SK-N-SH (cell line): ENCODE measurements around the gene PEAK1.

ENCODE experiments used
- CHD2 ChIP-seq: fragments of 150-350 bp; IDR thresholded peaks from 2 replicates; pipeline ENCODE4 v1.6.1; 2018; ENCODE audit warnings: low read length; ENCODE audit not compliant: partially characterized antibody
- EP300 ChIP-seq, 2 experiments: IDR thresholded peaks; 2 replicates each; pipeline versions ENCODE4 v1.4.0 to v1.6.1; 2012; ENCODE audit warnings: borderline replicate concordance in 1 of 2, low read depth in 1 of 2, low read length in 1 of 2
- EZH2phosphoT487 ChIP-seq: fragments of 200-600 bp; sonication (generic); IDR thresholded peaks from 2 replicates; pipeline ENCODE4 v1.6.1; 2017; ENCODE audit warnings: low read depth, mixed run types, mild to moderate bottlenecking, antibody characterized with exemption, moderate library complexity, borderline replicate concordance
- GABPA ChIP-seq: IDR thresholded peaks from 2 replicates; pipeline ENCODE4 v1.4.0; 2012; ENCODE audit warnings: low read depth, mild to moderate bottlenecking
- MAX ChIP-seq: IDR thresholded peaks from 2 replicates; pipeline ENCODE4 v1.4.0; 2012; ENCODE audit warnings: low read depth
- MXI1 ChIP-seq: IDR thresholded peaks from 2 replicates; pipeline ENCODE4 v1.6.1; 2012; ENCODE audit warnings: mild to moderate bottlenecking, low read depth, low read length, improper control_type of control experiment
- POLR2AphosphoS5 ChIP-seq: IDR thresholded peaks from 2 replicates; pipeline ENCODE4 v1.6.1; 2012; ENCODE audit warnings: low read depth, low read length
- REST ChIP-seq: IDR thresholded peaks from 2 replicates; pipeline ENCODE4 v1.6.1; 2012; ENCODE audit warnings: mild to moderate bottlenecking, low read depth, low read length, moderate library complexity
- RFX5 ChIP-seq: IDR thresholded peaks from 2 replicates; pipeline ENCODE4 v1.6.1; 2012; ENCODE audit warnings: mild to moderate bottlenecking, improper control_type of control experiment, low read length
- SIN3A ChIP-seq: IDR thresholded peaks from 2 replicates; pipeline ENCODE4 v1.6.1; 2012; ENCODE audit warnings: low read depth, mild to moderate bottlenecking, low read length, moderate library complexity, borderline replicate concordance
- TF ChIP-seq, protein P1 (sequence below): fragments of 200-600 bp; sonication (generic); IDR thresholded peaks from 2 replicates; pipeline ENCODE4 v1.6.1; 2017; ENCODE audit warnings: antibody characterized with exemption, mild to moderate bottlenecking, moderate library complexity
- TF ChIP-seq, protein P2 (sequence below): fragments of 150-350 bp; IDR thresholded peaks from 2 replicates; pipeline ENCODE4 v1.6.1; 2017; ENCODE audit warnings: antibody characterized with exemption, low read length, low read depth, borderline replicate concordance

DNA sequence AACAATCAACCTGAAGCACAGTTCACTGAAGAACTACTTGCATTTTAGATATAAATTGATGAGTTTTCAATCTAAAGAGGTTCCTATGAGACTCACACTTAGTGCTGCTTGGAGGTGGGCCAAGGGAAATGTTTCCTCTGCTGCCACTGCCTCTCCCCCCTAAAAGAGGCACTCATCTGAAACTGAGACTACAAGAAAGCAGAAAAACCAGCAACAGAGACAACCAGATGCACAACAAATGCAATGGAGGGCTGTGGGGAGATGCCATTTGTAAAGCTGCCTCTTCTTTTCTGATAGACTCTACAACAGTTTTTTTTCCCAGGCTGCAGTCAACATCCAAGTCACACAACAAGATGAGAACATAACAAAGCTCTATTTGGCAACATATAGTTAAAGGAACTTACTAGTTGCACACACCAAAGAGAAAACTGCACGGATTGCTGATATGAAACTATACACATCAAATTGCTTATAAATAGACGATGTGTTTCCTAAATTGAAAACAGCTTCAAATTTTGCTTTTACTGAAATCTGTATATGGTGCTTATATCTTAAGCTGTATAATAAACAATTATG, 360.0 kb downstream of the PEAK1 start:
- TF ChIP-seq MXI1: no peak
- TF ChIP-seq, protein P1, sequence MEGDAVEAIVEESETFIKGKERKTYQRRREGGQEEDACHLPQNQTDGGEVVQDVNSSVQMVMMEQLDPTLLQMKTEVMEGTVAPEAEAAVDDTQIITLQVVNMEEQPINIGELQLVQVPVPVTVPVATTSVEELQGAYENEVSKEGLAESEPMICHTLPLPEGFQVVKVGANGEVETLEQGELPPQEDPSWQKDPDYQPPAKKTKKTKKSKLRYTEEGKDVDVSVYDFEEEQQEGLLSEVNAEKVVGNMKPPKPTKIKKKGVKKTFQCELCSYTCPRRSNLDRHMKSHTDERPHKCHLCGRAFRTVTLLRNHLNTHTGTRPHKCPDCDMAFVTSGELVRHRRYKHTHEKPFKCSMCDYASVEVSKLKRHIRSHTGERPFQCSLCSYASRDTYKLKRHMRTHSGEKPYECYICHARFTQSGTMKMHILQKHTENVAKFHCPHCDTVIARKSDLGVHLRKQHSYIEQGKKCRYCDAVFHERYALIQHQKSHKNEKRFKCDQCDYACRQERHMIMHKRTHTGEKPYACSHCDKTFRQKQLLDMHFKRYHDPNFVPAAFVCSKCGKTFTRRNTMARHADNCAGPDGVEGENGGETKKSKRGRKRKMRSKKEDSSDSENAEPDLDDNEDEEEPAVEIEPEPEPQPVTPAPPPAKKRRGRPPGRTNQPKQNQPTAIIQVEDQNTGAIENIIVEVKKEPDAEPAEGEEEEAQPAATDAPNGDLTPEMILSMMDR: no peak
- no peak for TF ChIP-seq GABPA
- TF ChIP-seq SIN3A: no peak
- TF ChIP-seq EP300 (IDR thresholded peaks at IDR 0.05; ENCODE audit: borderline replicate concordance in 1 of 2, low read depth in 1 of 2, low read length in 1 of 2): no peak
- no peak for TF ChIP-seq EZH2phosphoT487
- TF ChIP-seq, protein P2, sequence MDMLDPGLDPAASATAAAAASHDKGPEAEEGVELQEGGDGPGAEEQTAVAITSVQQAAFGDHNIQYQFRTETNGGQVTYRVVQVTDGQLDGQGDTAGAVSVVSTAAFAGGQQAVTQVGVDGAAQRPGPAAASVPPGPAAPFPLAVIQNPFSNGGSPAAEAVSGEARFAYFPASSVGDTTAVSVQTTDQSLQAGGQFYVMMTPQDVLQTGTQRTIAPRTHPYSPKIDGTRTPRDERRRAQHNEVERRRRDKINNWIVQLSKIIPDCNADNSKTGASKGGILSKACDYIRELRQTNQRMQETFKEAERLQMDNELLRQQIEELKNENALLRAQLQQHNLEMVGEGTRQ: no peak
- TF ChIP-seq CHD2: no peak
- no peak for TF ChIP-seq POLR2AphosphoS5
- TF ChIP-seq MAX: no peak
- TF ChIP-seq RFX5: no peak
- TF ChIP-seq REST: no peak
